Mononuclear cell (primary cell): ENCODE data around the gene PSMD14. TPM values are rescaled to one million over a fixed set of nuclear protein-coding genes. Genes with fewer than 3 reads are reported as not detected.
"Not testable (repeated sequence)": the region's sequence is repeated elsewhere in the genome, so short reads cannot be mapped to it uniquely, and the experiment has no call there.

ENCODE experiments used
- H3K27me3 ChIP-seq: 2 replicates; pipeline ENCODE4 v1.6.0; 2011; ENCODE audit warnings: low read length, control low read depth; ENCODE audit not compliant: insufficient read depth
- H3K4me1 ChIP-seq: 2 replicates; pipeline ENCODE4 v1.5.1; 2011; ENCODE audit warnings: mild to moderate bottlenecking, low read length, control low read depth; ENCODE audit not compliant: insufficient read depth
- H3K4me3 ChIP-seq: 2 replicates; pipeline ENCODE4 v1.5.1; 2011; ENCODE audit warnings: mild to moderate bottlenecking, low read length, moderate library complexity
- H3K9me3 ChIP-seq: 2 replicates; pipeline ENCODE4 v1.5.1; 2011; ENCODE audit warnings: low read depth, mild to moderate bottlenecking, control low read depth, low read length
- total RNA-seq: library from RNA; depleted of rRNA; stranded (reverse); fragments of >200 nt; gene quantifications from one replicate; pipeline ENCODE4 v1.2.3, GENCODE V29; 2012

The PSMD14 gene
- total RNA-seq, 1 donor = 34.2 TPM

GRCh38 chr2:161355983-161356382 is 47.8 kb downstream of the PSMD14 start:
- no peaks in the 10 kb centered on the region for H3K27me3 ChIP-seq
- no peak overlapping the region for H3K4me3 ChIP-seq
- no peaks in the 10 kb centered on the region for H3K9me3 ChIP-seq
- no peaks in the 10 kb centered on the region for H3K4me1 ChIP-seq

GRCh38 chr2:161357097-161357496 is 48.9 kb downstream of the PSMD14 start:
- Histone ChIP-seq H3K27me3 (no peaks in the 10 kb centered on the region), H3K4me3 (no peak overlapping the region), H3K9me3 (peaks cover 8% of the 10 kb centered on the region), H3K4me1 (no peaks in the 10 kb centered on the region)

GRCh38 chr2:161358838-161359237 is 50.6 kb downstream of the PSMD14 start:
- H3K9me3 ChIP-seq = peaks cover 18% of the 10 kb centered on the region
- H3K4me1 ChIP-seq = no peaks in the 10 kb centered on the region
- H3K4me3 ChIP-seq = no peak overlapping the region
- no peaks in the 10 kb centered on the region for H3K27me3 ChIP-seq

GRCh38 chr2:161360095-161360654 is 52.0 kb downstream of the PSMD14 start:
- not testable (repeated sequence) for H3K4me1 ChIP-seq, H3K4me3 ChIP-seq, H3K27me3 ChIP-seq
- peaks cover 18% of the 10 kb centered on the region for H3K9me3 ChIP-seq

GRCh38 chr2:161362568-161363166 is 54.4 kb downstream of the PSMD14 start:
- H3K27me3 ChIP-seq = no peaks in the 10 kb centered on the region
- no peak overlapping the region for H3K4me3 ChIP-seq
- peaks cover 18% of the 10 kb centered on the region for H3K9me3 ChIP-seq
- H3K4me1 ChIP-seq = no peaks in the 10 kb centered on the region

- Histone ChIP-seq H3K4me3 (no peak overlapping the region), H3K27me3 (no peaks in the 10 kb centered on the region), H3K9me3 (peaks cover 4% of the 10 kb centered on the region), H3K4me1 (no peaks in the 10 kb centered on the region)
Observed at GRCh38 chr2:161367675-161368074, 59.5 kb downstream of the PSMD14 start.

GRCh38 chr2:161369311-161369710 is 61.1 kb downstream of the PSMD14 start:
- Histone ChIP-seq H3K27me3 (no peaks in the 10 kb centered on the region), H3K9me3 (no peaks in the 10 kb centered on the region)

GRCh38 chr2:161370981-161371380 is 62.8 kb downstream of the PSMD14 start:
- Histone ChIP-seq H3K4me3 (no peak overlapping the region), H3K4me1 (no peaks in the 10 kb centered on the region), H3K27me3 (no peaks in the 10 kb centered on the region), H3K9me3 (no peaks in the 10 kb centered on the region)

More at GRCh38 chr2:161369311-161369710, 61.1 kb downstream of the PSMD14 start:
- no peaks in the 10 kb centered on the region for H3K4me1 ChIP-seq
- no peak overlapping the region for H3K4me3 ChIP-seq

GRCh38 chr2:161371869-161372268 is 63.6 kb downstream of the PSMD14 start:
- Histone ChIP-seq H3K9me3 (no peaks in the 10 kb centered on the region), H3K4me1 (no peaks in the 10 kb centered on the region), H3K4me3 (no peak overlapping the region), H3K27me3 (no peaks in the 10 kb centered on the region)

- Histone ChIP-seq H3K4me1 (no peaks in the 10 kb centered on the region), H3K27me3 (no peaks in the 10 kb centered on the region), H3K9me3 (no peaks in the 10 kb centered on the region), H3K4me3 (no peak overlapping the region)
Observed at GRCh38 chr2:161373942-161374341, 65.7 kb downstream of the PSMD14 start.

- no peak overlapping the region for H3K4me3 ChIP-seq
- H3K4me1 ChIP-seq = no peaks in the 10 kb centered on the region
- H3K27me3 ChIP-seq = no peaks in the 10 kb centered on the region
- no peaks in the 10 kb centered on the region for H3K9me3 ChIP-seq
Observed at GRCh38 chr2:161374446-161374845, 66.2 kb downstream of the PSMD14 start.

DNA sequence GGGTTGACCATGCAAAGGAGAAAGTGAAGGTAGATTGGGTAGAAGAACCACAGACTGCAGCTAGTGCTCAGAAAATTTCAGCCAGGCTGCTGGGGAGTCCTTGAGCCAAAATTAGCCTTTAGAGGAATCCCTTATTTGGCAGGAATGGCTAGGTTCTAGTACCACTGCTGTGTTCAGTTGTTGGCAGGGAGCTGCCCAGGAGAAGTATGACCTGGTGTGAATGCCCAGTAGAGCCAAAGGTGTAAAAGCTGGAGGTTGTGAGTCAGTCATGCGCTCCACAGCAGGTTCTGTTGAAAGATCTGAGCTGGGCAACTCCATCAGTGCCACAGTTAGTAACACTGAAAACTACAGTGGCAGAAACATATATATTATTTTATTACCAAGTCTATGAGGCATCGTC is 71.5 kb downstream of the PSMD14 start:
- H3K27me3 ChIP-seq = no peaks in the 10 kb centered on the region
- no peaks in the 10 kb centered on the region for H3K9me3 ChIP-seq
- no peaks in the 10 kb centered on the region for H3K4me1 ChIP-seq
- no peak overlapping the region for H3K4me3 ChIP-seq

- H3K4me1 ChIP-seq = no peaks in the 10 kb centered on the region
- H3K27me3 ChIP-seq = no peaks in the 10 kb centered on the region
- H3K9me3 ChIP-seq = no peaks in the 10 kb centered on the region
- H3K4me3 ChIP-seq = no peak overlapping the region
Observed at GRCh38 chr2:161381546-161381945, 73.3 kb downstream of the PSMD14 start.

- no peaks in the 10 kb centered on the region for H3K27me3 ChIP-seq
- H3K9me3 ChIP-seq = no peaks in the 10 kb centered on the region
- H3K4me1 ChIP-seq = no peaks in the 10 kb centered on the region
- no peak overlapping the region for H3K4me3 ChIP-seq
Observed at GRCh38 chr2:161382747-161383146, 74.5 kb downstream of the PSMD14 start.

DNA sequence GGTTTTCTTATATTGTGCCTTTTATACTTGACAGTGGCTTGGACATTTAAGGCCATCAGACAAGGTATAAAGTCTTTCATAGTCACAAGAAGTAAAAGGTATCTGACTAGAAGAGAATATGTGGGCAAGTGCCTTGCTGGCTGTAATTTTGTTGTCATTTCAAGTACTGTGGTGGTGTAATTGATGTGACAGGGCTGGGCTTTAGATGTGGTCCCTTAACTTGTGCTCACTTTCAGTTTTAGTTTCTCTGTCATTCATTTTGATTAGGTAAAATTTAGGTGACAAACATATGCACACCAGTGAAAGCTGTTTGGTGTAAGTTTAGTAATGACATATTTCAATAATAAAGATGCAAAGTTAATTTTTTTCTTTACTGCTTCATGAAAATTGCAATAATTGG is 76.6 kb downstream of the PSMD14 start:
- H3K9me3 ChIP-seq = no peaks in the 10 kb centered on the region
- no peaks in the 10 kb centered on the region for H3K27me3 ChIP-seq
- no peaks in the 10 kb centered on the region for H3K4me1 ChIP-seq
- no peak overlapping the region for H3K4me3 ChIP-seq

DNA sequence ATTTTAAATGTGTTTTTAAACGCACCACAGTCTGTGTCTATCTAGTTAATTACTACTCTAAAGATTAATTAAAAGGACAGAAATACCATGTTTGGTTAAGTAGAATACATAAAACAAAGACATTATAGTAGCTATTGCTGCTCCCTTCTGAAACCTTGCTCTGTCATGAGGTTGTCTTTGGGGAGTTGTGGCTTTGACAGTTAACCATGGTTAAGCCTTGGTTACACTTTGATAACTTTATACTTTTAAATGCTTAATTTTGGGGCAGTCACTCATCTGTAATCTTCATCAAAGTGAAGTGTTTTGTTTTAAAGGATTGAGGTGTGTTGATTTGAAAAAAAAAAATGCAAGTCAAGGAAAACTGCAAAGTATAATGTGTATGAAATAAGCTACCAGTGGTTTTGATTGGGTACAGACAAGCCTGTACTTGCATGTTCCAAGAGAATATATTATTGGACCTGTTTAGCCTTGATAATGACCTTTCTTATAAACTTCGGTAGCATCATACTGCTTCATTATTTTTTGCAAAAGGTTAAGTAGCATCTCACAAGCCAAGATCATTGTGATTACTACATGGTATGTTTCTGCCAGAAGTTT is 78.1 kb downstream of the PSMD14 start:
- H3K4me3 ChIP-seq = no peak overlapping the region
- H3K4me1 ChIP-seq = no peaks in the 10 kb centered on the region
- no peaks in the 10 kb centered on the region for H3K9me3 ChIP-seq
- H3K27me3 ChIP-seq = no peaks in the 10 kb centered on the region
